Left kidney (tissue), 2 donors: Measurements from ENCODE around the gene SMIM35. TPM values are rescaled to one million over a fixed set of nuclear protein-coding genes. Genes with fewer than 3 reads are reported as not detected.
"Not testable (repeated sequence)": the region's sequence is repeated elsewhere in the genome, so short reads cannot be mapped to it uniquely, and the experiment has no call there.

ENCODE experiments used
- DNase-seq: peaks from one replicate; pipeline ENCODE4 v3.0.0-alpha.2; 2013
- polyA plus RNA-seq: library from polyadenylated mRNA; unstranded; fragments of 120-200 nt; gene quantifications from one replicate; pipeline ENCODE4 v1.2.1, GENCODE V29; 2013; ENCODE audit not compliant: insufficient read length

SMIM35 gene
- polyA plus RNA-seq, 1 donor: 0.17 TPM

GRCh38 chr11:118081241-118081958 is 5.4 kb downstream of the SMIM35 start:
- no peak for DNase-seq

- no peak for DNase-seq
These were observed 6.5 kb downstream of the SMIM35 start for GRCh38 chr11:118080296-118080695.

- DNase-seq: no peak
These were observed 7.3 kb downstream of the SMIM35 start for GRCh38 chr11:118079491-118079890.

GRCh38 chr11:118078911-118079411 is 7.8 kb downstream of the SMIM35 start:
- DNase-seq: peak; percentile 75

GRCh38 chr11:118076754-118077281 is 9.9 kb downstream of the SMIM35 start, which contains the start of gene TMPRSS4:
TSS of gene TMPRSS4 (plus strand) at chr11:118077078. CDS start at chr11:118077303, 225 bp downstream.
- peak; percentile 56 for DNase-seq

- DNase-seq: no peak
These were observed 12.0 kb downstream of the SMIM35 start for GRCh38 chr11:118074785-118075184.

GRCh38 chr11:118074091-118074685 is 12.6 kb downstream of the SMIM35 start:
- no peak for DNase-seq

GRCh38 chr11:118073554-118073953 is 13.2 kb downstream of the SMIM35 start:
- no peak for DNase-seq

GRCh38 chr11:118071416-118072030 is 15.2 kb downstream of the SMIM35 start:
- no peak for DNase-seq

- DNase-seq: no peak
These were observed 17.7 kb downstream of the SMIM35 start for GRCh38 chr11:118068945-118069612.

GRCh38 chr11:118068206-118068944 is 18.4 kb downstream of the SMIM35 start:
- DNase-seq: no peak

GRCh38 chr11:118067006-118067405 is 19.8 kb downstream of the SMIM35 start:
- DNase-seq: no peak

- no peak for DNase-seq
These were observed 21.4 kb downstream of the SMIM35 start for GRCh38 chr11:118065384-118065783.

- DNase-seq: no peak
These were observed 21.8 kb downstream of the SMIM35 start for GRCh38 chr11:118064956-118065355.

GRCh38 chr11:118062631-118063030 is 24.1 kb downstream of the SMIM35 start:
- DNase-seq: not testable (repeated sequence)

GRCh38 chr11:118062181-118062580 is 24.6 kb downstream of the SMIM35 start:
- DNase-seq: not testable (repeated sequence)

GRCh38 chr11:118061586-118062125 is 25.1 kb downstream of the SMIM35 start:
- DNase-seq: no peak

GRCh38 chr11:118060869-118061268 is 25.9 kb downstream of the SMIM35 start:
- no peak for DNase-seq

- DNase-seq: no peak
These were observed 26.6 kb downstream of the SMIM35 start for GRCh38 chr11:118060081-118060661.

GRCh38 chr11:118059246-118059940 is 27.4 kb downstream of the SMIM35 start:
- no peak for DNase-seq
